ENCODE results near the gene EML6.

- TF ChIP-seq POLR2A (IDR thresholded peaks at IDR 0.05) (no peak), CTCF (IDR thresholded peaks at IDR 0.05 in 4 of 5, conservative IDR thresholded peaks at IDR 0.05 in 1 of 5) (no peak)
Measured at GRCh38 chr2:54984476-54984875, 261.0 kb downstream of the EML6 start.

Measured in gastrocnemius medialis (tissue), 4 donors.